Neural cell (in vitro differentiated cells): ENCODE data around the gene SYCE3. TPM values are rescaled to one million over a fixed set of nuclear protein-coding genes. Genes with fewer than 3 reads are reported as not detected.

Experiments used
- H2AFZ ChIP-seq: fragments of 200-600, 300-800 bp; sonication (generic), shearing (Covaris generic); 2 replicates; pipeline ENCODE4 v1.6.0; 2014; ENCODE audit warnings: low read depth, mild to moderate bottlenecking, antibody characterized with exemption, low read length, moderate library complexity
- H3F3A ChIP-seq: fragments of 200-600 bp; shearing (Covaris generic); 2 replicates; pipeline ENCODE4 v1.6.1; 2016; ENCODE audit warnings: mild to moderate bottlenecking, moderate library complexity, mixed read lengths, antibody characterized with exemption, low read length; ENCODE audit not compliant: insufficient read depth, poor library complexity, severe bottlenecking
- H3K27ac ChIP-seq: fragments of 200-600, 300-800 bp; sonication (generic), shearing (Covaris generic); 2 replicates; pipeline ENCODE4 v1.5.1; 2014; ENCODE audit warnings: mild to moderate bottlenecking, low read length, moderate library complexity
- H3K27me3 ChIP-seq: fragments of 300-800, 200-600 bp; sonication (generic), shearing (Covaris generic); 2 replicates; pipeline ENCODE4 v1.6.0; 2014; ENCODE audit warnings: mild to moderate bottlenecking, low read depth, low read length, moderate library complexity; ENCODE audit not compliant: insufficient read depth
- H3K36me3 ChIP-seq: fragments of 300-800, 200-600 bp; sonication (generic), shearing (Covaris generic); 2 replicates; pipeline ENCODE4 v1.5.1; 2014; ENCODE audit warnings: mild to moderate bottlenecking, antibody characterized with exemption, low read length, moderate library complexity; ENCODE audit not compliant: insufficient read depth
- H3K4me2 ChIP-seq: fragments of 300-800, 200-600 bp; sonication (generic), shearing (Covaris generic); 2 replicates; pipeline ENCODE4 v1.6.0; 2014; ENCODE audit warnings: mild to moderate bottlenecking, low read length
- H3K4me3 ChIP-seq: fragments of 300-800, 200-600 bp; sonication (generic), shearing (Covaris generic); 2 replicates; pipeline ENCODE4 v1.5.1; 2014; ENCODE audit warnings: mild to moderate bottlenecking, low read length, moderate library complexity
- H3K79me2 ChIP-seq: fragments of 200-600 bp; shearing (Covaris generic); replicated peaks from 2 replicates; pipeline ENCODE4 v1.6.0; 2014; ENCODE audit warnings: mild to moderate bottlenecking, low read length, moderate library complexity; ENCODE audit not compliant: insufficient read depth
- H3K9ac ChIP-seq: fragments of 300-800, 200-600 bp; sonication (generic), shearing (Covaris generic); 2 replicates; pipeline ENCODE4 v1.6.1; 2016; ENCODE audit warnings: mild to moderate bottlenecking, low read length, mixed read lengths
- H3K9me2 ChIP-seq: fragments of 200-600 bp; shearing (Covaris generic); 2 replicates; pipeline ENCODE4 v1.6.1; 2016; ENCODE audit warnings: mild to moderate bottlenecking, low read length, mixed read lengths; ENCODE audit not compliant: insufficient read depth
- H3K9me3 ChIP-seq: fragments of 200-600, 300-800 bp; sonication (generic), shearing (Covaris generic); 2 replicates; pipeline ENCODE4 v1.6.1; 2016; ENCODE audit warnings: mild to moderate bottlenecking, mixed run types, low read length, moderate library complexity, mixed read lengths
- H4K20me1 ChIP-seq: fragments of 200-600 bp; shearing (Covaris generic); 2 replicates; pipeline ENCODE4 v1.6.1; 2016; ENCODE audit warnings: mild to moderate bottlenecking, mixed run types; ENCODE audit not compliant: insufficient read depth
- EP300 ChIP-seq: fragments of 450-650 bp; conservative IDR thresholded peaks from 2 replicates; pipeline ENCODE4 v1.6.1; 2014; ENCODE audit warnings: antibody characterized with exemption, mild to moderate bottlenecking, moderate library complexity; ENCODE audit not compliant: poor library complexity, severe bottlenecking
- EZH2 ChIP-seq: fragments of 200-600, 300-800 bp; shearing (Covaris generic), sonication (generic); IDR thresholded peaks from 2 replicates; pipeline ENCODE4 v1.6.1; 2014; ENCODE audit warnings: antibody characterized with exemption, low read length, borderline replicate concordance, mild to moderate bottlenecking; ENCODE audit not compliant: insufficient read depth, poor library complexity, severe bottlenecking
- MXI1 ChIP-seq: fragments of 450-650 bp; conservative IDR thresholded peaks from 2 replicates; pipeline ENCODE4 v1.6.1; 2014; ENCODE audit warnings: antibody characterized with exemption, mild to moderate bottlenecking; ENCODE audit not compliant: poor library complexity, severe bottlenecking
- POLR2AphosphoS5 ChIP-seq: IDR thresholded peaks from 2 replicates; pipeline ENCODE4 v1.6.1; 2012
- RAD21 ChIP-seq: fragments of 450-650 bp; conservative IDR thresholded peaks from 2 replicates; pipeline ENCODE4 v1.6.1; 2014; ENCODE audit warnings: antibody characterized with exemption, mild to moderate bottlenecking, moderate library complexity
- SMC3 ChIP-seq: fragments of 450-650 bp; conservative IDR thresholded peaks from 2 replicates; pipeline ENCODE4 v1.6.1; 2014; ENCODE audit warnings: antibody characterized with exemption, mild to moderate bottlenecking, moderate library complexity; ENCODE audit not compliant: poor library complexity
- TAF1 ChIP-seq: IDR thresholded peaks from 2 replicates; pipeline ENCODE4 v1.6.1; 2012; ENCODE audit warnings: low read depth
- polyA plus RNA-seq: library from polyadenylated mRNA; depleted of rRNA; stranded (reverse); fragments of >200 nt; gene quantifications from 2 replicates; pipeline ENCODE4 v1.2.3, GENCODE V29; 2014
- TF ChIP-seq, protein P1 (sequence below): IDR thresholded peaks from 2 replicates; pipeline ENCODE4 v1.6.1; 2012; ENCODE audit warnings: borderline replicate concordance
- TF ChIP-seq, protein P2 (sequence below): fragments of 450-650 bp; IDR thresholded peaks from 2 replicates; pipeline ENCODE4 v1.5.1; 2014; ENCODE audit warnings: antibody characterized with exemption, mild to moderate bottlenecking, moderate library complexity; ENCODE audit not compliant: poor library complexity, severe bottlenecking

The SYCE3 gene
- polyA plus RNA-seq, 1 donor from 2014 or later: not detected

DNA sequence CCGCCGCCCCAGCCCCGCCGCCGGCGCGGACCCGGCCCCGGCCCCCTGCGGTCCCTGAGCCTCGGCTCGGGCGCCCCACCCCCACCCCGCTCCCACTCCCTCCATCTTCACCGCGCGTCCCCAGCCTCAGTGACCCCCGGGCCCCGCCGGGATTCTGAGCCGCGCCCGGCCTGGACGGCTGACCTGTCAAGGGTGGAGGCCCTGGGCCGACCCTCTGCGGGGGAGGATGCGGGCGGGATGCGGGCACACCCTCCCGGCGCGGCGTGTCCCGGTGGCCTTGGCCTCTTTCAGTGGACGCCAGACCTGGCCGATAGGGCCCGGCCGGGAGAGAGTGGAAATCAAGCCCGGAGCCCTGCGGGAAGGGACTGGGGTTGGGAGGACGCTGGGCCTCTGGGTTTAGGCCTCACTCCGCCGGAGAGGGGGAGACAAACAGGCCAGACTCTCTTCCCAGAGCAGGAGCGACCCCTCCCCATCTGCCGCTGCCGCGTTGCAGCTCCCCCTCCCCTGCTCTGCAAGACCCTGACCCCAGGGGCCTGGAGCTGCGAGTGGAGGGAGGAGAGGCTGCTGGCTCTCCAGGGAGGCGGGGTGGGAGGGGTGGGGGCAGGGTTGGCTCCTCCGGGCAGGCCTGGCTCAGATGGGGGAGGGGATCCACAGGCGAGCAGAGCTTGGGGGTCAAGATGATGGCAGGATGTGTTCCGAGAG, 38.4 kb upstream of the SYCE3 start:
- no peaks in the 10 kb centered on the region for H3K36me3 ChIP-seq
- no peaks in the 10 kb centered on the region for H3K9me3 ChIP-seq
- peak overlapping the region; percentile 93 for H3K4me3 ChIP-seq
- peak overlapping the region; percentile 89 for H3K9ac ChIP-seq
- H2AFZ ChIP-seq: peak overlapping the region; percentile 51
- no peaks in the 10 kb centered on the region for H3K79me2 ChIP-seq
- no peaks in the 10 kb centered on the region for H3K27me3 ChIP-seq
- H3F3A ChIP-seq: no peaks in the 10 kb centered on the region
- H3K9me2 ChIP-seq: no peaks in the 10 kb centered on the region
- TF ChIP-seq, protein P1, sequence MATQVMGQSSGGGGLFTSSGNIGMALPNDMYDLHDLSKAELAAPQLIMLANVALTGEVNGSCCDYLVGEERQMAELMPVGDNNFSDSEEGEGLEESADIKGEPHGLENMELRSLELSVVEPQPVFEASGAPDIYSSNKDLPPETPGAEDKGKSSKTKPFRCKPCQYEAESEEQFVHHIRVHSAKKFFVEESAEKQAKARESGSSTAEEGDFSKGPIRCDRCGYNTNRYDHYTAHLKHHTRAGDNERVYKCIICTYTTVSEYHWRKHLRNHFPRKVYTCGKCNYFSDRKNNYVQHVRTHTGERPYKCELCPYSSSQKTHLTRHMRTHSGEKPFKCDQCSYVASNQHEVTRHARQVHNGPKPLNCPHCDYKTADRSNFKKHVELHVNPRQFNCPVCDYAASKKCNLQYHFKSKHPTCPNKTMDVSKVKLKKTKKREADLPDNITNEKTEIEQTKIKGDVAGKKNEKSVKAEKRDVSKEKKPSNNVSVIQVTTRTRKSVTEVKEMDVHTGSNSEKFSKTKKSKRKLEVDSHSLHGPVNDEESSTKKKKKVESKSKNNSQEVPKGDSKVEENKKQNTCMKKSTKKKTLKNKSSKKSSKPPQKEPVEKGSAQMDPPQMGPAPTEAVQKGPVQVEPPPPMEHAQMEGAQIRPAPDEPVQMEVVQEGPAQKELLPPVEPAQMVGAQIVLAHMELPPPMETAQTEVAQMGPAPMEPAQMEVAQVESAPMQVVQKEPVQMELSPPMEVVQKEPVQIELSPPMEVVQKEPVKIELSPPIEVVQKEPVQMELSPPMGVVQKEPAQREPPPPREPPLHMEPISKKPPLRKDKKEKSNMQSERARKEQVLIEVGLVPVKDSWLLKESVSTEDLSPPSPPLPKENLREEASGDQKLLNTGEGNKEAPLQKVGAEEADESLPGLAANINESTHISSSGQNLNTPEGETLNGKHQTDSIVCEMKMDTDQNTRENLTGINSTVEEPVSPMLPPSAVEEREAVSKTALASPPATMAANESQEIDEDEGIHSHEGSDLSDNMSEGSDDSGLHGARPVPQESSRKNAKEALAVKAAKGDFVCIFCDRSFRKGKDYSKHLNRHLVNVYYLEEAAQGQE: no peak
- TF ChIP-seq, protein P2, sequence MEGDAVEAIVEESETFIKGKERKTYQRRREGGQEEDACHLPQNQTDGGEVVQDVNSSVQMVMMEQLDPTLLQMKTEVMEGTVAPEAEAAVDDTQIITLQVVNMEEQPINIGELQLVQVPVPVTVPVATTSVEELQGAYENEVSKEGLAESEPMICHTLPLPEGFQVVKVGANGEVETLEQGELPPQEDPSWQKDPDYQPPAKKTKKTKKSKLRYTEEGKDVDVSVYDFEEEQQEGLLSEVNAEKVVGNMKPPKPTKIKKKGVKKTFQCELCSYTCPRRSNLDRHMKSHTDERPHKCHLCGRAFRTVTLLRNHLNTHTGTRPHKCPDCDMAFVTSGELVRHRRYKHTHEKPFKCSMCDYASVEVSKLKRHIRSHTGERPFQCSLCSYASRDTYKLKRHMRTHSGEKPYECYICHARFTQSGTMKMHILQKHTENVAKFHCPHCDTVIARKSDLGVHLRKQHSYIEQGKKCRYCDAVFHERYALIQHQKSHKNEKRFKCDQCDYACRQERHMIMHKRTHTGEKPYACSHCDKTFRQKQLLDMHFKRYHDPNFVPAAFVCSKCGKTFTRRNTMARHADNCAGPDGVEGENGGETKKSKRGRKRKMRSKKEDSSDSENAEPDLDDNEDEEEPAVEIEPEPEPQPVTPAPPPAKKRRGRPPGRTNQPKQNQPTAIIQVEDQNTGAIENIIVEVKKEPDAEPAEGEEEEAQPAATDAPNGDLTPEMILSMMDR: no peak
- TF ChIP-seq TAF1: no peak
- TF ChIP-seq EZH2: no peak
- TF ChIP-seq EP300: no peak
- no peak for TF ChIP-seq RAD21
- no peak for TF ChIP-seq MXI1
- TF ChIP-seq SMC3: no peak
- TF ChIP-seq POLR2AphosphoS5: no peak
- peak overlapping the region; percentile 73 for H3K27ac ChIP-seq
- H3K4me2 ChIP-seq: peak overlapping the region; percentile 59
- H4K20me1 ChIP-seq: no peaks in the 10 kb centered on the region

DNA sequence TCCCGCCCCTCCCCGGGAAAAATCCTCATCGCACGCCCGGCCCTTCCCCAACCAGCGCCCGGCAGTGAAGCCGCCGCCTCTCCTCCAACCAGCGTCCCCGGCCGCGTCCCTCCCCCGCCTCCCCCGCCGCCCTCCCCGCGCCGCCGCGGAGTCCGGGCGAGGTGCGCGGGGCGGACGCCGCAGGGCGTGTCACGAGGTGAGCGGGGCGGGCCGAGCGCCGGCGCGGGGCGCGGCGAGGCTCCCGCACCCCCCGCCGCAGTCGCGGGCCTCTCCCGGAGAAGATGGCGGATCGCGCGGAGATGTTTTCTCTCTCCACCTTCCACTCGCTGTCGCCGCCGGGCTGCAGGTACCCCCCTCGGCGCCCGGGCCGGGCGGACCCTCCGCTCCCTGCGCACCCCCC, 37.8 kb upstream of the SYCE3 start, which contains the start of gene MAPK8IP2:
MAPK8IP2 (plus strand) TSS at position 256 of the 400 bp plus-strand sequence; CDS start at position 282, 26 bp downstream.
- Histone ChIP-seq H3K36me3 (no peaks in the 10 kb centered on the region), H3K27me3 (no peaks in the 10 kb centered on the region), H3K27ac (peak within 1 kb of the TSS; percentile 73), H3K4me3 (peak within 1 kb of the TSS; percentile 93), H3K9me2 (no peaks in the 10 kb centered on the region), H3K4me2 (peak within 1 kb of the TSS; percentile 78), H3K9me3 (no peaks in the 10 kb centered on the region), H3F3A (no peaks in the 10 kb centered on the region), H4K20me1 (no peaks in the 10 kb centered on the region), H2AFZ (peak within 1 kb of the TSS; percentile 51), H3K9ac (peak within 1 kb of the TSS; percentile 89), H3K79me2 (no peaks in the 10 kb centered on the region)
- TF ChIP-seq RAD21 (no peak), POLR2AphosphoS5 (peak; percentile 71)
- TF ChIP-seq, protein P2: no peak
